H1 (cell line): ENCODE measurements around the gene KMT2A. TPM values are rescaled to one million over a fixed set of nuclear protein-coding genes. Genes with fewer than 3 reads are reported as not detected.

Source experiments
- CTCF ChIA-PET: fragments of 300-600 bp; sonication (Branson Sonifier 250); formaldehyde crosslinking; loops from one replicate; lab custom pipeline; 2021; ENCODE audit not compliant: partially characterized antibody; lab: Charles Lee
- POLR2A ChIA-PET: fragments of 300-600 bp; sonication (Branson Sonifier 250); formaldehyde crosslinking; loops from one replicate; lab custom pipeline; 2021; ENCODE audit warnings: inconsistent platforms; ENCODE audit not compliant: partially characterized antibody; lab: Charles Lee
- DNase-seq, 2 experiments: peaks; one replicate each; pipeline versions ENCODE4 v3.0.0 to v3.0.0-alpha.2; 2010 to 2022; ENCODE audit warnings: low spot score in 2 of 2, low read depth in 1 of 2, mixed read lengths in 1 of 2
- FAIRE-seq: peaks from 2 replicates; lab custom pipeline; 2011; peaks lifted over from hg19 to GRCh38; lab: Jason Lieb, UNC
- H2AFZ ChIP-seq: 2 replicates; pipeline ENCODE4 v1.8.1; 2012; ENCODE audit warnings: low read length, inconsistent platforms
- H2AK5ac ChIP-seq: 2 replicates; pipeline ENCODE4 v1.6.1; 2013; ENCODE audit warnings: low read depth, low read length
- H2BK120ac ChIP-seq: replicated peaks from 2 replicates; pipeline ENCODE3; 2013; ENCODE audit warnings: low read depth, low read length, inconsistent platforms
- H2BK12ac ChIP-seq: 2 replicates; pipeline ENCODE4 v1.6.1; 2013; ENCODE audit warnings: low read depth, low read length
- H2BK15ac ChIP-seq: 2 replicates; pipeline ENCODE4 v1.6.1; 2013; ENCODE audit warnings: low read length
- H2BK20ac ChIP-seq: 2 replicates; pipeline ENCODE4 v1.6.1; 2013; ENCODE audit warnings: low read length
- H2BK5ac ChIP-seq: 2 replicates; pipeline ENCODE4 v1.6.1; 2013; ENCODE audit warnings: low read depth, low read length
- H3K14ac ChIP-seq: 2 replicates; pipeline ENCODE4 v1.6.1; 2013; ENCODE audit warnings: inconsistent platforms; ENCODE audit not compliant: insufficient read length
- H3K18ac ChIP-seq: 2 replicates; pipeline ENCODE4 v1.6.1; 2013; ENCODE audit warnings: low read length; ENCODE audit errors: extremely low read depth
- H3K23ac ChIP-seq: 2 replicates; pipeline ENCODE4 v1.6.1; 2013; ENCODE audit warnings: inconsistent platforms; ENCODE audit not compliant: insufficient read length
- H3K23me2 ChIP-seq: 2 replicates; pipeline ENCODE4 v1.6.1; 2013; ENCODE audit warnings: low read depth, low read length
- H3K27ac ChIP-seq: 2 replicates; pipeline ENCODE4 v1.6.1; 2011; ENCODE audit warnings: low read depth, low read length, inconsistent platforms
- H3K27me3 ChIP-seq, 4 experiments: replicated peaks in 1 of 4; 1 replicate in 1 of 4; 2 replicates in 3 of 4; pipeline versions ENCODE4 v1.6.1 to v1.8.1; 2011 to 2013; ENCODE audit warnings: low read length in 3 of 4, mild to moderate bottlenecking in 3 of 4, inconsistent platforms in 2 of 4, mixed read lengths in 2 of 4, moderate library complexity in 1 of 4; ENCODE audit not compliant: control insufficient read depth in 3 of 4, insufficient read depth in 3 of 4; ENCODE audit errors: extremely low read depth in 1 of 4
- H3K36me3 ChIP-seq, 4 experiments: 2 replicates each; pipeline versions ENCODE4 v1.6.1 to v1.8.1; 2011 to 2013; ENCODE audit warnings: mild to moderate bottlenecking in 4 of 4, low read length in 3 of 4, moderate library complexity in 2 of 4, control low read depth in 1 of 4, inconsistent platforms in 1 of 4; ENCODE audit not compliant: insufficient read depth in 4 of 4, control insufficient read depth in 2 of 4
- H3K4ac ChIP-seq: replicated peaks from 2 replicates; pipeline ENCODE3; 2013; ENCODE audit warnings: low read length, low read depth, mixed read lengths, inconsistent platforms; ENCODE audit not compliant: insufficient read length
- H3K4me1 ChIP-seq, 4 experiments: replicated peaks in 1 of 4; 1 replicate in 1 of 4; 2 replicates in 3 of 4; pipeline versions ENCODE4 v1.6.1 to v1.8.1; 2011 to 2013; ENCODE audit warnings: low read length in 3 of 4, inconsistent platforms in 2 of 4, mixed read lengths in 1 of 4; ENCODE audit not compliant: insufficient read depth in 4 of 4, control insufficient read depth in 3 of 4
- H3K4me2 ChIP-seq, 2 experiments: 2 replicates each; pipeline versions ENCODE4 v1.6.1 to v1.8.1; 2011 to 2013; ENCODE audit warnings: low read depth in 2 of 2, low read length in 2 of 2, control low read depth in 1 of 2, inconsistent platforms in 1 of 2, mild to moderate bottlenecking in 1 of 2; ENCODE audit not compliant: insufficient read depth in 1 of 2
- H3K4me3 ChIP-seq, 4 experiments: fragments of 200-600, 300-600 bp in 1 of 4; sonication (generic), shearing (Covaris generic), sonication (Bioruptor Twin) in 1 of 4; 2 replicates each; pipeline versions ENCODE4 v1.5.1 to v1.8.1; 2011 to 2016; ENCODE audit warnings: low read length in 4 of 4, low read depth in 3 of 4, control low read depth in 2 of 4, inconsistent platforms in 2 of 4, mild to moderate bottlenecking in 2 of 4, mixed read lengths in 1 of 4, moderate library complexity in 1 of 4; ENCODE audit not compliant: insufficient read depth in 2 of 4; ENCODE audit errors: extremely low read depth in 1 of 4
- H3K56ac ChIP-seq: replicated peaks from 2 replicates; pipeline ENCODE3; 2013; ENCODE audit warnings: low read depth, mild to moderate bottlenecking, mixed read lengths, low read length, inconsistent platforms; ENCODE audit not compliant: insufficient read length
- H3K79me1 ChIP-seq: 2 replicates; pipeline ENCODE4 v1.6.1; 2013; ENCODE audit warnings: low read depth, low read length, control low read depth
- H3K79me2 ChIP-seq, 2 experiments: 2 replicates each; pipeline versions ENCODE4 v1.6.1 to v1.8.1; 2012 to 2013; ENCODE audit warnings: low read length in 2 of 2, mild to moderate bottlenecking in 2 of 2, inconsistent platforms in 1 of 2; ENCODE audit not compliant: insufficient read depth in 2 of 2, control insufficient read depth in 1 of 2
- H3K9ac ChIP-seq, 4 experiments: replicated peaks in 1 of 4; 1 replicate in 1 of 4; 2 replicates in 3 of 4; pipeline versions ENCODE4 v1.6.1 to v1.8.1; 2011 to 2013; ENCODE audit warnings: low read depth in 3 of 4, low read length in 3 of 4, control low read depth in 2 of 4, mild to moderate bottlenecking in 2 of 4, moderate library complexity in 2 of 4, inconsistent platforms in 1 of 4; ENCODE audit errors: extremely low read depth in 1 of 4
- H3K9me3 ChIP-seq, 2 experiments: 2 replicates each; pipeline versions ENCODE4 v1.6.1 to v1.8.1; 2012 to 2013; ENCODE audit warnings: mild to moderate bottlenecking in 2 of 2, moderate library complexity in 2 of 2, control low read depth in 1 of 2, inconsistent platforms in 1 of 2, low read depth in 1 of 2, low read length in 1 of 2, mixed read lengths in 1 of 2; ENCODE audit not compliant: insufficient read depth in 2 of 2
- H4K20me1 ChIP-seq, 2 experiments: replicated peaks in 1 of 2; 2 replicates each; pipeline versions ENCODE3 to v1.8.1; 2011 to 2013; ENCODE audit warnings: inconsistent platforms in 2 of 2, low read length in 2 of 2, mild to moderate bottlenecking in 1 of 2; ENCODE audit not compliant: insufficient read depth in 2 of 2, control insufficient read depth in 1 of 2
- H4K5ac ChIP-seq: 2 replicates; pipeline ENCODE4 v1.6.1; 2013; ENCODE audit warnings: low read length, low read depth, mixed read lengths, inconsistent platforms; ENCODE audit not compliant: insufficient read length
- H4K8ac ChIP-seq: 2 replicates; pipeline ENCODE4 v1.8.0; 2013; ENCODE audit warnings: mild to moderate bottlenecking, moderate library complexity, low read length, inconsistent platforms; ENCODE audit not compliant: insufficient read depth; ENCODE audit errors: extremely low read depth
- H4K91ac ChIP-seq: replicated peaks from 2 replicates; pipeline ENCODE3; 2013; ENCODE audit warnings: low read length, mixed read lengths, inconsistent platforms; ENCODE audit not compliant: insufficient read length
- ASH2L ChIP-seq: fragments of 200-600, 300-600 bp; sonication (generic); IDR thresholded peaks from one replicate; pipeline ENCODE4 v1.7.1; 2017; ENCODE audit warnings: low read length
- NRF1 ChIP-seq: IDR thresholded peaks from 2 replicates; pipeline ENCODE4 v1.6.1; 2011; ENCODE audit warnings: mild to moderate bottlenecking, low read depth, low read length, improper control_type of control experiment
- POU5F1 ChIP-seq: IDR thresholded peaks from 2 replicates; pipeline ENCODE4 v1.6.1; 2011; ENCODE audit warnings: low read depth, mild to moderate bottlenecking, low read length, moderate library complexity
- RBBP5 ChIP-seq: IDR thresholded peaks from 2 replicates; pipeline ENCODE4 v1.7.1; 2012; ENCODE audit warnings: low read depth, mild to moderate bottlenecking, inconsistent platforms, low read length, moderate library complexity, borderline replicate concordance
- WGBS, 2 experiments: shearing (Covaris generic) in 1 of 2; methylation state at CpG; one replicate each; pipeline versions ENCODE4 v1.1.6 to v1.1.7; 2013 to 2015; ENCODE audit warnings: low lambda C conversion rate in 2 of 2, mixed read lengths in 2 of 2, inconsistent platforms in 1 of 2, low coverage in 1 of 2, missing lambda C conversion rate in 1 of 2; ENCODE audit not compliant: insufficient replicate concordance in 2 of 2, insufficient coverage in 1 of 2, insufficient read length in 1 of 2; ENCODE audit errors: extremely low coverage in 1 of 2, missing lambda C conversion rate in 1 of 2; 5-methylcytosine and 5-hydroxymethylcytosine counted together
- polyA plus RNA-seq, 7 experiments: library from polyadenylated mRNA; depleted of rRNA in 3 of 7; stranded (reverse) in 5 of 7; unstranded in 2 of 7; fragments of >200 nt in 5 of 7; fragments of 200-250 nt in 2 of 7; gene quantifications; 1 replicate in 5 of 7; 2 replicates in 1 of 7; 4 replicates in 1 of 7; pipeline versions ENCODE4 v1.2.1 to v1.2.3, GENCODE V29; 2011 to 2013; ENCODE audit warnings: missing spikeins in 2 of 7, mixed read lengths in 2 of 7
- total RNA-seq: library from RNA; stranded (reverse); fragmentation: NEBNext Ultra II Directional; extraction: Animal tissue kit (Norgen Biotek cat#: 25700); gene quantifications from 2 replicates; pipeline ENCODE4 v1.2.1, GENCODE V29; 2021

Gene KMT2A
- total and polyA plus RNA-seq, 2 of the 8 experiments (the other 6 are each of a cell fraction or from before 2014, with no cell fraction given) = 35.9 to 62.1 TPM

DNA sequence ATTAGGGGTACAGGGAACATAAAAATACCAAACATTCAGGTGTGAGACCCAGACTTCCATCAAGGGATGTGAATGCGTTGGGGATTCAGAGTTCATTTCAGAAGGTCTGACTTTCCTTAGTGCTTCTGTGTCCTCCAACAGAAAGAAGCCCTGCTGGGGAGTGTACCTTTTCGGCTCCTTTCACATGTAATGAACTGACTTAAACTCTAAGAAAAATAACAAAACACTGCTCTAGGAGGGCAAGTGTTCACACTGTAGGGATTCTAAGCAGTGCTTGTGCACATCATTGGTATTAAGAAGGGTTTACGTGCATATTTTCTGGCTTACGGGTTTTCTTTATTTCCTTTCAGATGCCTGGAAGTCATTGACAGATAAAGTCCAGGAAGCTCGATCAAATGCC lies 75.3 kb downstream of the KMT2A start:
- Histone ChIP-seq H3K23me2 (no peaks in the 10 kb centered on the region), H4K8ac (no peak overlapping the region), H3K4me2 (peak overlapping the region in 1 of 2 experiments; percentile 34; a peak in 2 of 4 replicates), H4K5ac (no peak overlapping the region), H3K9me3 (no peaks in the 10 kb centered on the region), H2BK5ac (no peak overlapping the region), H3K56ac (no peak overlapping the region), H4K20me1 (no peaks in the 10 kb centered on the region), H2BK15ac (no peak overlapping the region), H3K79me2 (no peaks in the 10 kb centered on the region), H4K91ac (no peak overlapping the region), H2AFZ (no peak overlapping the region), H2AK5ac (no peak overlapping the region), H3K4me1 (peaks cover 0 to 3% (median 0%) of the 10 kb centered on the region in 4 experiments; a peak in 2 of 7 replicates), H3K23ac (no peak overlapping the region), H3K36me3 (peaks cover 41 to 93% (median 82%) of the 10 kb centered on the region in 4 experiments), H3K14ac (no peak overlapping the region)
- ChIA-PET POLR2A (interaction anchor here (1.1 kb wide), 1 partner anchor 45 kb away, joined by 3 read pairs; no protein-coding TSS in a partner anchor), CTCF (no interaction called here)
- FAIRE-seq = no peak
- no peak for TF ChIP-seq ASH2L
- TF ChIP-seq POU5F1 = no peak
- TF ChIP-seq RBBP5 = no peak
- no peak for TF ChIP-seq NRF1
- TF ChIP-seq, all 59 proteins: peak for 0
- Histone ChIP-seq H2BK20ac (no peak overlapping the region), H2BK120ac (no peak overlapping the region), H2BK12ac (no peak overlapping the region), H3K27ac (no peak overlapping the region), H3K18ac (no peak overlapping the region), H3K9ac (no peak overlapping the region), H3K4ac (no peak overlapping the region), H3K27me3 (no peaks in the 10 kb centered on the region; a peak in 1 of 7 replicates), H3K79me1 (no peaks in the 10 kb centered on the region), H3K4me3 (no peak overlapping the region)
- 70% methylated on average over 5 of the region's 5 CpGs; no CpG with 5 or more reads in 1 of the 2 experiments for WGBS, 2 experiments
- no peak for DNase-seq
